Endothelial cell (in vitro differentiated cells): ENCODE measurements around the gene DNMBP. TPM values are rescaled to one million over a fixed set of nuclear protein-coding genes. Genes with fewer than 3 reads are reported as not detected.
"Not testable (repeated sequence)": the region's sequence is repeated elsewhere in the genome, so short reads cannot be mapped to it uniquely, and the experiment has no call there.

Experiments used
- DNase-seq: peaks from one replicate; pipeline ENCODE4 v3.0.0; 2021; ENCODE audit warnings: low spot score
- H3K27ac Mint-ChIP-seq: one replicate; pipeline ENCODE4 v1.8.0; 2021; ENCODE audit warnings: mixed read lengths, inconsistent platforms; ENCODE audit not compliant: unreplicated experiment
- H3K27me3 Mint-ChIP-seq: one replicate; pipeline ENCODE4 v1.8.0; 2021; ENCODE audit warnings: mild to moderate bottlenecking, moderate library complexity, mixed read lengths, inconsistent platforms; ENCODE audit not compliant: unreplicated experiment
- H3K36me3 Mint-ChIP-seq: one replicate; pipeline ENCODE4 v1.8.0; 2021; ENCODE audit warnings: mild to moderate bottlenecking, low read depth, mixed read lengths, inconsistent platforms; ENCODE audit not compliant: unreplicated experiment
- H3K4me1 Mint-ChIP-seq: one replicate; pipeline ENCODE4 v1.8.0; 2021; ENCODE audit warnings: mild to moderate bottlenecking, mixed read lengths, inconsistent platforms; ENCODE audit not compliant: unreplicated experiment
- H3K4me3 Mint-ChIP-seq: one replicate; pipeline ENCODE4 v1.8.0; 2021; ENCODE audit warnings: mild to moderate bottlenecking, mixed read lengths, inconsistent platforms; ENCODE audit not compliant: unreplicated experiment
- H3K9me3 Mint-ChIP-seq: one replicate; pipeline ENCODE4 v1.8.0; 2021; ENCODE audit warnings: mixed read lengths, inconsistent platforms; ENCODE audit not compliant: unreplicated experiment
- CTCF ChIP-seq: fragments of 200-600 bp; sonication (generic); IDR thresholded peaks from one replicate; pipeline ENCODE4 v1.5.0; 2021; ENCODE audit warnings: antibody characterized with exemption; ENCODE audit not compliant: unreplicated experiment
- total RNA-seq: library from RNA; stranded (reverse); fragmentation: NEBNext Ultra II Directional; extraction: Animal tissue kit (Norgen Biotek cat#: 25700); gene quantifications from one replicate; pipeline ENCODE4 v1.2.1, GENCODE V29; 2021; ENCODE audit not compliant: unreplicated experiment

Gene DNMBP
- total RNA-seq, 1 donor from 2014 or later, result 21.8 TPM

GRCh38 chr10:99941942-99942820 lies 67.6 kb downstream of the DNMBP start:
- Mint-ChIP-seq H3K36me3 (peaks cover 31% of the 10 kb centered on the region), H3K27me3 (no peaks in the 10 kb centered on the region), H3K4me1 (no peaks in the 10 kb centered on the region), H3K4me3 (peak overlapping the region; percentile 2), H3K9me3 (no peaks in the 10 kb centered on the region), H3K27ac (no peak overlapping the region)
- TF ChIP-seq CTCF, result no peak
- DNase-seq, result no peak

GRCh38 chr10:99938563-99938962 lies 71.2 kb downstream of the DNMBP start:
- no peak for TF ChIP-seq CTCF
- H3K4me1 Mint-ChIP-seq, result no peaks in the 10 kb centered on the region
- H3K36me3 Mint-ChIP-seq, result peaks cover 27% of the 10 kb centered on the region
- H3K9me3 Mint-ChIP-seq, result no peaks in the 10 kb centered on the region
- no peak for DNase-seq
- H3K4me3 Mint-ChIP-seq, result no peak overlapping the region
- no peak overlapping the region for H3K27ac Mint-ChIP-seq
- H3K27me3 Mint-ChIP-seq, result no peaks in the 10 kb centered on the region

- Mint-ChIP-seq H3K4me3 (no peak overlapping the region), H3K36me3 (peaks cover 27% of the 10 kb centered on the region), H3K27me3 (no peaks in the 10 kb centered on the region), H3K4me1 (peaks cover 4% of the 10 kb centered on the region), H3K27ac (no peak overlapping the region), H3K9me3 (no peaks in the 10 kb centered on the region)
- no peak for TF ChIP-seq CTCF
- no peak for DNase-seq
Observed at GRCh38 chr10:99937630-99938029, 72.1 kb downstream of the DNMBP start.

GRCh38 chr10:99932203-99932957 lies 77.4 kb downstream of the DNMBP start:
- H3K4me1 Mint-ChIP-seq, result peaks cover 42% of the 10 kb centered on the region
- not testable (repeated sequence) for H3K4me3 Mint-ChIP-seq, H3K9me3 Mint-ChIP-seq, H3K27me3 Mint-ChIP-seq, H3K36me3 Mint-ChIP-seq, DNase-seq
- peak overlapping the region; percentile 20 for H3K27ac Mint-ChIP-seq

- Mint-ChIP-seq H3K9me3 (no peaks in the 10 kb centered on the region), H3K27me3 (no peaks in the 10 kb centered on the region), H3K4me3 (no peak overlapping the region), H3K36me3 (no peaks in the 10 kb centered on the region), H3K4me1 (peaks cover 55% of the 10 kb centered on the region), H3K27ac (no peak overlapping the region)
- no peak for TF ChIP-seq CTCF
- no peak for DNase-seq
Observed at GRCh38 chr10:99930731-99931550, 78.8 kb downstream of the DNMBP start.
